H1 (cell line): ENCODE measurements around the gene SH3BP5. TPM values are rescaled to one million over a fixed set of nuclear protein-coding genes. Genes with fewer than 3 reads are reported as not detected.

ENCODE experiments used
- CTCF ChIA-PET: fragments of 300-600 bp; sonication (Branson Sonifier 250); formaldehyde crosslinking; loops from one replicate; lab custom pipeline; 2021; ENCODE audit not compliant: partially characterized antibody; lab: Charles Lee
- POLR2A ChIA-PET: fragments of 300-600 bp; sonication (Branson Sonifier 250); formaldehyde crosslinking; loops from one replicate; lab custom pipeline; 2021; ENCODE audit warnings: inconsistent platforms; ENCODE audit not compliant: partially characterized antibody; lab: Charles Lee
- DNase-seq, 2 experiments: peaks; one replicate each; pipeline versions ENCODE4 v3.0.0 to v3.0.0-alpha.2; 2010 to 2022; ENCODE audit warnings: low spot score in 2 of 2, low read depth in 1 of 2, mixed read lengths in 1 of 2
- FAIRE-seq: peaks from 2 replicates; lab custom pipeline; 2011; peaks lifted over from hg19 to GRCh38; lab: Jason Lieb, UNC
- H2AFZ ChIP-seq: 2 replicates; pipeline ENCODE4 v1.8.1; 2012; ENCODE audit warnings: low read length, inconsistent platforms
- H2AK5ac ChIP-seq: 2 replicates; pipeline ENCODE4 v1.6.1; 2013; ENCODE audit warnings: low read depth, low read length
- H2BK120ac ChIP-seq: replicated peaks from 2 replicates; pipeline ENCODE3; 2013; ENCODE audit warnings: low read depth, low read length, inconsistent platforms
- H2BK12ac ChIP-seq: 2 replicates; pipeline ENCODE4 v1.6.1; 2013; ENCODE audit warnings: low read depth, low read length
- H2BK15ac ChIP-seq: 2 replicates; pipeline ENCODE4 v1.6.1; 2013; ENCODE audit warnings: low read length
- H2BK20ac ChIP-seq: 2 replicates; pipeline ENCODE4 v1.6.1; 2013; ENCODE audit warnings: low read length
- H2BK5ac ChIP-seq: 2 replicates; pipeline ENCODE4 v1.6.1; 2013; ENCODE audit warnings: low read depth, low read length
- H3K14ac ChIP-seq: 2 replicates; pipeline ENCODE4 v1.6.1; 2013; ENCODE audit warnings: inconsistent platforms; ENCODE audit not compliant: insufficient read length
- H3K18ac ChIP-seq: 2 replicates; pipeline ENCODE4 v1.6.1; 2013; ENCODE audit warnings: low read length; ENCODE audit errors: extremely low read depth
- H3K23ac ChIP-seq: 2 replicates; pipeline ENCODE4 v1.6.1; 2013; ENCODE audit warnings: inconsistent platforms; ENCODE audit not compliant: insufficient read length
- H3K23me2 ChIP-seq: 2 replicates; pipeline ENCODE4 v1.6.1; 2013; ENCODE audit warnings: low read depth, low read length
- H3K27ac ChIP-seq: 2 replicates; pipeline ENCODE4 v1.6.1; 2011; ENCODE audit warnings: low read depth, low read length, inconsistent platforms
- H3K27me3 ChIP-seq, 4 experiments: replicated peaks in 1 of 4; 1 replicate in 1 of 4; 2 replicates in 3 of 4; pipeline versions ENCODE4 v1.6.1 to v1.8.1; 2011 to 2013; ENCODE audit warnings: low read length in 3 of 4, mild to moderate bottlenecking in 3 of 4, inconsistent platforms in 2 of 4, mixed read lengths in 2 of 4, moderate library complexity in 1 of 4; ENCODE audit not compliant: control insufficient read depth in 3 of 4, insufficient read depth in 3 of 4; ENCODE audit errors: extremely low read depth in 1 of 4
- H3K36me3 ChIP-seq, 4 experiments: 2 replicates each; pipeline versions ENCODE4 v1.6.1 to v1.8.1; 2011 to 2013; ENCODE audit warnings: mild to moderate bottlenecking in 4 of 4, low read length in 3 of 4, moderate library complexity in 2 of 4, control low read depth in 1 of 4, inconsistent platforms in 1 of 4; ENCODE audit not compliant: insufficient read depth in 4 of 4, control insufficient read depth in 2 of 4
- H3K4ac ChIP-seq: replicated peaks from 2 replicates; pipeline ENCODE3; 2013; ENCODE audit warnings: low read length, low read depth, mixed read lengths, inconsistent platforms; ENCODE audit not compliant: insufficient read length
- H3K4me1 ChIP-seq, 4 experiments: replicated peaks in 1 of 4; 1 replicate in 1 of 4; 2 replicates in 3 of 4; pipeline versions ENCODE4 v1.6.1 to v1.8.1; 2011 to 2013; ENCODE audit warnings: low read length in 3 of 4, inconsistent platforms in 2 of 4, mixed read lengths in 1 of 4; ENCODE audit not compliant: insufficient read depth in 4 of 4, control insufficient read depth in 3 of 4
- H3K4me2 ChIP-seq, 2 experiments: 2 replicates each; pipeline versions ENCODE4 v1.6.1 to v1.8.1; 2011 to 2013; ENCODE audit warnings: low read depth in 2 of 2, low read length in 2 of 2, control low read depth in 1 of 2, inconsistent platforms in 1 of 2, mild to moderate bottlenecking in 1 of 2; ENCODE audit not compliant: insufficient read depth in 1 of 2
- H3K4me3 ChIP-seq, 4 experiments: fragments of 200-600, 300-600 bp in 1 of 4; sonication (generic), shearing (Covaris generic), sonication (Bioruptor Twin) in 1 of 4; 2 replicates each; pipeline versions ENCODE4 v1.5.1 to v1.8.1; 2011 to 2016; ENCODE audit warnings: low read length in 4 of 4, low read depth in 3 of 4, control low read depth in 2 of 4, inconsistent platforms in 2 of 4, mild to moderate bottlenecking in 2 of 4, mixed read lengths in 1 of 4, moderate library complexity in 1 of 4; ENCODE audit not compliant: insufficient read depth in 2 of 4; ENCODE audit errors: extremely low read depth in 1 of 4
- H3K56ac ChIP-seq: replicated peaks from 2 replicates; pipeline ENCODE3; 2013; ENCODE audit warnings: low read depth, mild to moderate bottlenecking, mixed read lengths, low read length, inconsistent platforms; ENCODE audit not compliant: insufficient read length
- H3K79me1 ChIP-seq: 2 replicates; pipeline ENCODE4 v1.6.1; 2013; ENCODE audit warnings: low read depth, low read length, control low read depth
- H3K79me2 ChIP-seq, 2 experiments: 2 replicates each; pipeline versions ENCODE4 v1.6.1 to v1.8.1; 2012 to 2013; ENCODE audit warnings: low read length in 2 of 2, mild to moderate bottlenecking in 2 of 2, inconsistent platforms in 1 of 2; ENCODE audit not compliant: insufficient read depth in 2 of 2, control insufficient read depth in 1 of 2
- H3K9ac ChIP-seq, 4 experiments: replicated peaks in 1 of 4; 1 replicate in 1 of 4; 2 replicates in 3 of 4; pipeline versions ENCODE4 v1.6.1 to v1.8.1; 2011 to 2013; ENCODE audit warnings: low read depth in 3 of 4, low read length in 3 of 4, control low read depth in 2 of 4, mild to moderate bottlenecking in 2 of 4, moderate library complexity in 2 of 4, inconsistent platforms in 1 of 4; ENCODE audit errors: extremely low read depth in 1 of 4
- H3K9me3 ChIP-seq, 2 experiments: 2 replicates each; pipeline versions ENCODE4 v1.6.1 to v1.8.1; 2012 to 2013; ENCODE audit warnings: mild to moderate bottlenecking in 2 of 2, moderate library complexity in 2 of 2, control low read depth in 1 of 2, inconsistent platforms in 1 of 2, low read depth in 1 of 2, low read length in 1 of 2, mixed read lengths in 1 of 2; ENCODE audit not compliant: insufficient read depth in 2 of 2
- H4K20me1 ChIP-seq, 2 experiments: replicated peaks in 1 of 2; 2 replicates each; pipeline versions ENCODE3 to v1.8.1; 2011 to 2013; ENCODE audit warnings: inconsistent platforms in 2 of 2, low read length in 2 of 2, mild to moderate bottlenecking in 1 of 2; ENCODE audit not compliant: insufficient read depth in 2 of 2, control insufficient read depth in 1 of 2
- H4K5ac ChIP-seq: 2 replicates; pipeline ENCODE4 v1.6.1; 2013; ENCODE audit warnings: low read length, low read depth, mixed read lengths, inconsistent platforms; ENCODE audit not compliant: insufficient read length
- H4K8ac ChIP-seq: 2 replicates; pipeline ENCODE4 v1.8.0; 2013; ENCODE audit warnings: mild to moderate bottlenecking, moderate library complexity, low read length, inconsistent platforms; ENCODE audit not compliant: insufficient read depth; ENCODE audit errors: extremely low read depth
- H4K91ac ChIP-seq: replicated peaks from 2 replicates; pipeline ENCODE3; 2013; ENCODE audit warnings: low read length, mixed read lengths, inconsistent platforms; ENCODE audit not compliant: insufficient read length
- ATF2 ChIP-seq: IDR thresholded peaks from 2 replicates; pipeline ENCODE4 v1.6.1; 2012; ENCODE audit warnings: low read length, inconsistent platforms
- CHD1 ChIP-seq: IDR thresholded peaks from 2 replicates; pipeline ENCODE4 v1.6.1; 2012; ENCODE audit warnings: low read depth, low read length, improper control_type of control experiment
- CREB1 ChIP-seq: IDR thresholded peaks from 2 replicates; pipeline ENCODE4 v1.6.1; 2012; ENCODE audit warnings: inconsistent platforms
- FOSL1 ChIP-seq: IDR thresholded peaks from 2 replicates; pipeline ENCODE4 v1.6.1; 2011; ENCODE audit warnings: mild to moderate bottlenecking, low read depth, low read length, moderate library complexity; ENCODE audit not compliant: insufficient read depth
- NRF1 ChIP-seq: IDR thresholded peaks from 2 replicates; pipeline ENCODE4 v1.6.1; 2011; ENCODE audit warnings: mild to moderate bottlenecking, low read depth, low read length, improper control_type of control experiment
- POLR2AphosphoS5 ChIP-seq: IDR thresholded peaks from 2 replicates; pipeline ENCODE4 v1.6.1; 2011; ENCODE audit warnings: low read depth, low read length
- SAP30 ChIP-seq: fragments of 300-600 bp; sonication (generic); IDR thresholded peaks from 2 replicates; pipeline ENCODE4 v1.7.1; 2012; ENCODE audit warnings: low read length, moderate library complexity, mild to moderate bottlenecking, inconsistent platforms; ENCODE audit not compliant: insufficient read depth, insufficient replicate concordance
- SIX5 ChIP-seq: IDR thresholded peaks from 2 replicates; pipeline ENCODE4 v1.6.1; 2011; ENCODE audit warnings: mild to moderate bottlenecking, low read depth, low read length
- TAF7 ChIP-seq: optimal IDR thresholded peaks from 2 replicates; pipeline ENCODE3; 2011; ENCODE audit warnings: low read depth, mild to moderate bottlenecking, inconsistent platforms, low read length, moderate library complexity, borderline replicate concordance
- WGBS, 2 experiments: shearing (Covaris generic) in 1 of 2; methylation state at CpG; one replicate each; pipeline versions ENCODE4 v1.1.6 to v1.1.7; 2013 to 2015; ENCODE audit warnings: low lambda C conversion rate in 2 of 2, mixed read lengths in 2 of 2, inconsistent platforms in 1 of 2, low coverage in 1 of 2, missing lambda C conversion rate in 1 of 2; ENCODE audit not compliant: insufficient replicate concordance in 2 of 2, insufficient coverage in 1 of 2, insufficient read length in 1 of 2; ENCODE audit errors: extremely low coverage in 1 of 2, missing lambda C conversion rate in 1 of 2; 5-methylcytosine and 5-hydroxymethylcytosine counted together
- polyA plus RNA-seq, 7 experiments: library from polyadenylated mRNA; depleted of rRNA in 3 of 7; stranded (reverse) in 5 of 7; unstranded in 2 of 7; fragments of >200 nt in 5 of 7; fragments of 200-250 nt in 2 of 7; gene quantifications; 1 replicate in 5 of 7; 2 replicates in 1 of 7; 4 replicates in 1 of 7; pipeline versions ENCODE4 v1.2.1 to v1.2.3, GENCODE V29; 2011 to 2013; ENCODE audit warnings: missing spikeins in 2 of 7, mixed read lengths in 2 of 7
- total RNA-seq: library from RNA; stranded (reverse); fragmentation: NEBNext Ultra II Directional; extraction: Animal tissue kit (Norgen Biotek cat#: 25700); gene quantifications from 2 replicates; pipeline ENCODE4 v1.2.1, GENCODE V29; 2021

The SH3BP5 gene
- total and polyA plus RNA-seq, 2 of the 8 experiments (the other 6 are each of a cell fraction or from before 2014, with no cell fraction given) = 7.1 to 9.7 TPM

- H3K79me2 ChIP-seq = no peaks in the 10 kb centered on the region
- H4K5ac ChIP-seq = no peak overlapping the region
- no peak overlapping the region for H3K14ac ChIP-seq
- H3K56ac ChIP-seq = no peak overlapping the region
- H2BK15ac ChIP-seq = no peak overlapping the region
- POLR2A ChIA-PET = no interaction called here
- H3K27me3 ChIP-seq = no peaks in the 10 kb centered on the region
- no peak for TF ChIP-seq SAP30
- TF ChIP-seq ATF2 = no peak
- TF ChIP-seq SIX5 = no peak
- TF ChIP-seq CREB1 = no peak
- TF ChIP-seq CHD1 = no peak
- TF ChIP-seq POLR2AphosphoS5 = no peak
- no peak for TF ChIP-seq NRF1
- no peak for TF ChIP-seq TAF7
- no peak for TF ChIP-seq FOSL1
- WGBS, 2 experiments = 87% methylated on average over 13 of the region's 13 CpGs; no CpG with 5 or more reads in 1 of the 2 experiments
- peaks cover 0 to 3% of the 10 kb centered on the region in 2 experiments for H4K20me1 ChIP-seq
- CTCF ChIA-PET = interaction anchor here (0.7 to 2.4 kb wide), 6 partner anchors 12 to 229 kb away, joined by 3 to 10 read pairs (median 4); no protein-coding TSS in a partner anchor
- H3K4me1 ChIP-seq = no peaks in the 10 kb centered on the region
- H2BK20ac ChIP-seq = no peak overlapping the region
- H2AFZ ChIP-seq = no peak overlapping the region
- no peak overlapping the region for H3K23ac ChIP-seq
- no peak overlapping the region for H3K4me2 ChIP-seq
- no peak for DNase-seq
- H2BK12ac ChIP-seq = no peak overlapping the region
- no peak overlapping the region for H3K4ac ChIP-seq
- H3K27ac ChIP-seq = no peak overlapping the region
- no peak overlapping the region for H3K9ac ChIP-seq
- H2AK5ac ChIP-seq = no peak overlapping the region
- H2BK120ac ChIP-seq = no peak overlapping the region
- no peak overlapping the region for H3K4me3 ChIP-seq
- FAIRE-seq = no peak
- no peaks in the 10 kb centered on the region; the same call in 1 of the 2 replicates for H3K23me2 ChIP-seq
- H2BK5ac ChIP-seq = no peak overlapping the region
- no peaks in the 10 kb centered on the region for H3K36me3 ChIP-seq
- no peaks in the 10 kb centered on the region for H3K79me1 ChIP-seq
- no peaks in the 10 kb centered on the region for H3K9me3 ChIP-seq
- no peak overlapping the region; the same call in 1 of the 2 replicates for H4K8ac ChIP-seq
- H3K18ac ChIP-seq = no peak overlapping the region
- H4K91ac ChIP-seq = no peak overlapping the region
These were observed 39.4 kb downstream of the SH3BP5 start for GRCh38 chr3:15292765-15293522.
